Neuronal stem cell (in vitro differentiated cells): ENCODE measurements around the gene SLC6A6.

ENCODE experiments used
- DNase-seq: peaks from one replicate; pipeline ENCODE4 v3.0.0-alpha.2; 2013; ENCODE audit warnings: low spot score
- H2AFZ ChIP-seq: one replicate; pipeline ENCODE4 v1.6.1; 2013; ENCODE audit warnings: mild to moderate bottlenecking, low read length, inconsistent platforms
- H2AK5ac ChIP-seq: 2 replicates; pipeline ENCODE4 v1.6.1; 2013; ENCODE audit warnings: low read depth, mild to moderate bottlenecking, inconsistent platforms, low read length, moderate library complexity, mixed read lengths
- H2BK120ac ChIP-seq: 2 replicates; pipeline ENCODE4 v1.6.1; 2013; ENCODE audit warnings: low read depth, mild to moderate bottlenecking, inconsistent platforms, low read length, moderate library complexity, mixed read lengths
- H2BK12ac ChIP-seq: one replicate; pipeline ENCODE4 v1.6.1; 2013; ENCODE audit warnings: low read length, inconsistent platforms
- H2BK15ac ChIP-seq: 2 replicates; pipeline ENCODE4 v1.6.1; 2013; ENCODE audit warnings: mild to moderate bottlenecking, low read length, inconsistent platforms, mixed read lengths
- H2BK5ac ChIP-seq: one replicate; pipeline ENCODE4 v1.6.1; 2013; ENCODE audit warnings: inconsistent platforms, mild to moderate bottlenecking, low read length, moderate library complexity
- H3K14ac ChIP-seq: one replicate; pipeline ENCODE4 v1.6.1; 2013; ENCODE audit warnings: low read length, inconsistent platforms
- H3K18ac ChIP-seq: 2 replicates; pipeline ENCODE4 v1.6.1; 2013; ENCODE audit warnings: low read length, inconsistent platforms
- H3K23ac ChIP-seq: 2 replicates; pipeline ENCODE4 v1.6.1; 2013; ENCODE audit warnings: low read depth, mild to moderate bottlenecking, mixed read lengths, low read length, inconsistent platforms; ENCODE audit not compliant: poor library complexity
- H3K27ac ChIP-seq: replicated peaks from 3 replicates; pipeline ENCODE4 v1.5.1; 2013; ENCODE audit warnings: low read length, inconsistent platforms
- H3K27me3 ChIP-seq, 3 experiments: 2 replicates each; pipeline ENCODE4 v1.6.1; 2013; ENCODE audit warnings: low read length in 3 of 3, mild to moderate bottlenecking in 2 of 3, inconsistent platforms in 1 of 3, low read depth in 1 of 3, mixed read lengths in 1 of 3, moderate library complexity in 1 of 3; ENCODE audit not compliant: control insufficient read depth in 3 of 3, insufficient read depth in 3 of 3
- H3K36me3 ChIP-seq, 2 donors: replicated peaks in 1 of 2; 2 replicates each; pipeline ENCODE4 v1.6.1; 2013; ENCODE audit warnings: low read length in 2 of 2; ENCODE audit not compliant: control insufficient read depth in 2 of 2, insufficient read depth in 2 of 2
- H3K4ac ChIP-seq: 2 replicates; pipeline ENCODE4 v1.6.1; 2013; ENCODE audit warnings: inconsistent platforms, mild to moderate bottlenecking, low read length, moderate library complexity
- H3K4me1 ChIP-seq, 2 donors: 1 replicate in 1 of 2; 2 replicates in 1 of 2; pipeline ENCODE4 v1.6.1; 2013; ENCODE audit warnings: low read length in 2 of 2, low read depth in 1 of 2; ENCODE audit not compliant: control insufficient read depth in 2 of 2, insufficient read depth in 1 of 2
- H3K4me2 ChIP-seq: one replicate; pipeline ENCODE4 v1.6.1; 2013; ENCODE audit warnings: mild to moderate bottlenecking, low read length, inconsistent platforms; ENCODE audit not compliant: insufficient read depth, poor library complexity, severe bottlenecking
- H3K4me3 ChIP-seq, 2 donors: 2 replicates each; pipeline ENCODE4 v1.5.1; 2013; ENCODE audit warnings: low read length in 2 of 2, mild to moderate bottlenecking in 2 of 2, inconsistent platforms in 1 of 2, moderate library complexity in 1 of 2
- H3K79me1 ChIP-seq: one replicate; pipeline ENCODE4 v1.6.1; 2013; ENCODE audit warnings: low read depth, mild to moderate bottlenecking, inconsistent platforms, low read length, moderate library complexity
- H3K9ac ChIP-seq: one replicate; pipeline ENCODE4 v1.6.1; 2013; ENCODE audit warnings: mild to moderate bottlenecking, low read depth, low read length, inconsistent platforms; ENCODE audit not compliant: poor library complexity
- H3K9me3 ChIP-seq, 2 donors: replicated peaks in 1 of 2; 2 replicates each; pipeline versions ENCODE3 to v1.6.1; 2013; ENCODE audit warnings: low read length in 2 of 2, mild to moderate bottlenecking in 2 of 2, inconsistent platforms in 1 of 2, low read depth in 1 of 2, mixed read lengths in 1 of 2, moderate library complexity in 1 of 2; ENCODE audit not compliant: control insufficient read depth in 2 of 2, insufficient read depth in 1 of 2
- H4K8ac ChIP-seq: one replicate; pipeline ENCODE4 v1.6.1; 2013; ENCODE audit warnings: low read depth, mild to moderate bottlenecking, inconsistent platforms, low read length, moderate library complexity
- H4K91ac ChIP-seq: one replicate; pipeline ENCODE4 v1.6.1; 2013; ENCODE audit warnings: low read length, low read depth, mild to moderate bottlenecking, inconsistent platforms; ENCODE audit not compliant: poor library complexity
- WGBS, 2 donors: extraction: QIAGEN DNeasy Blood & Tissue Kit; methylation state at CpG; one replicate each; pipeline ENCODE4 v1.1.7; 2013; ENCODE audit warnings: missing lambda C conversion rate in 2 of 2, mixed read lengths in 1 of 2; ENCODE audit not compliant: insufficient read length in 2 of 2, insufficient replicate concordance in 1 of 2; ENCODE audit errors: extremely low coverage in 2 of 2; 5-methylcytosine and 5-hydroxymethylcytosine counted together

SLC6A6 gene

DNA sequence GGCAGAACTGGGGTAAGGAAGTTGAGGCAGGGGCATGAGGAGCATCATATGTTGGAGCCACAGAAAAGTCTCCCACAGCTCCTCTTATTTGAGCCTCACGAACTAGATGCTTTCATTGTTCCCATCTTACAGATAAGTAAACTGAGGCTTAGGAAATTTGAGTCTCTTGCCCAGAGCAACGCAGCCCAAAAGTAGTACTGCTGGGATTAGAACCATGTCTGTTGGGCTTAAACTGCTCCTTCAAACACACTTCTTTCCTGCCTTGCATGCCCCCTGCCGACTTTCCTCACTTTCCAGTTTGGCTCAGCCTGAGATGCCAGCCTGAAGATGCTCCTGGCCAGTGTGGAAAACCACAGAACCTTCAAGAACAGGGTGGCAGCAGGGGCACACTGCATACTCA is 43.1 kb upstream of the SLC6A6 start:
- no peak overlapping the region for H3K27ac ChIP-seq
- H3K14ac ChIP-seq: no peak overlapping the region
- H3K9me3 ChIP-seq: no peaks in the 10 kb centered on the region
- H2BK120ac ChIP-seq: no peak overlapping the region
- H4K91ac ChIP-seq: no peak overlapping the region
- no peak overlapping the region for H2BK12ac ChIP-seq
- H3K36me3 ChIP-seq: no peaks in the 10 kb centered on the region
- H3K4ac ChIP-seq: no peak overlapping the region
- no peak overlapping the region for H3K4me3 ChIP-seq
- H2AFZ ChIP-seq: no peak overlapping the region
- H3K9ac ChIP-seq: peak overlapping the region; percentile 18
- H3K18ac ChIP-seq: no peak overlapping the region
- no peak overlapping the region for H2AK5ac ChIP-seq
- DNase-seq: no peak
- no peak overlapping the region for H4K8ac ChIP-seq
- H3K23ac ChIP-seq: no peak overlapping the region
- no peaks in the 10 kb centered on the region for H3K4me1 ChIP-seq
- H2BK5ac ChIP-seq: no peak overlapping the region
- peaks cover 0 to 43% (median 0%) of the 10 kb centered on the region in 3 experiments for H3K27me3 ChIP-seq
- no CpG with 5 or more reads among the region's 3 CpGs for WGBS, 2 donors
- H2BK15ac ChIP-seq: no peak overlapping the region
- no peaks in the 10 kb centered on the region for H3K79me1 ChIP-seq
- H3K4me2 ChIP-seq: no peak overlapping the region

- Histone ChIP-seq H2BK12ac (no peak overlapping the region), H3K4ac (no peak overlapping the region), H4K8ac (no peak overlapping the region), H3K9ac (no peak overlapping the region), H3K18ac (peak overlapping the region; percentile 49), H3K36me3 (no peaks in the 10 kb centered on the region), H3K9me3 (no peaks in the 10 kb centered on the region), H3K79me1 (no peaks in the 10 kb centered on the region), H3K27ac (no peak overlapping the region), H2BK15ac (peak overlapping the region; percentile 55), H3K23ac (no peak overlapping the region), H2BK120ac (no peak overlapping the region), H2AK5ac (peak overlapping the region; percentile 66), H2AFZ (no peak overlapping the region), H3K4me3 (no peak overlapping the region), H3K14ac (no peak overlapping the region), H2BK5ac (no peak overlapping the region), H3K4me2 (no peak overlapping the region), H4K91ac (no peak overlapping the region), H3K27me3 (peaks cover 0 to 43% (median 0%) of the 10 kb centered on the region in 3 experiments), H3K4me1 (no peaks in the 10 kb centered on the region)
- no CpG with 5 or more reads among the region's 14 CpGs for WGBS, 2 donors
- no peak for DNase-seq
Measured at GRCh38 chr3:14360123-14360881, 42.1 kb upstream of the SLC6A6 start.

- no peak overlapping the region for H3K9ac ChIP-seq
- H3K4me1 ChIP-seq: no peaks in the 10 kb centered on the region
- H3K4me2 ChIP-seq: no peak overlapping the region
- H4K91ac ChIP-seq: no peak overlapping the region
- H3K27me3 ChIP-seq: peaks cover 0 to 52% (median 0%) of the 10 kb centered on the region in 3 experiments
- no peak overlapping the region for H2AFZ ChIP-seq
- no peak overlapping the region for H2BK5ac ChIP-seq
- no peaks in the 10 kb centered on the region for H3K9me3 ChIP-seq
- no peak overlapping the region for H2BK15ac ChIP-seq
- H3K4me3 ChIP-seq: no peak overlapping the region
- H3K18ac ChIP-seq: no peak overlapping the region
- no peak overlapping the region for H2AK5ac ChIP-seq
- no peak overlapping the region for H3K4ac ChIP-seq
- H4K8ac ChIP-seq: no peak overlapping the region
- H2BK12ac ChIP-seq: no peak overlapping the region
- H3K27ac ChIP-seq: no peak overlapping the region
- no peaks in the 10 kb centered on the region for H3K36me3 ChIP-seq
- H3K23ac ChIP-seq: no peak overlapping the region
- no peak overlapping the region for H2BK120ac ChIP-seq
- no peak overlapping the region for H3K14ac ChIP-seq
- no CpG with 5 or more reads among the region's 8 CpGs for WGBS, 2 donors
- no peaks in the 10 kb centered on the region for H3K79me1 ChIP-seq
- DNase-seq: no peak
Measured at GRCh38 chr3:14361068-14361677, 41.2 kb upstream of the SLC6A6 start.

DNA sequence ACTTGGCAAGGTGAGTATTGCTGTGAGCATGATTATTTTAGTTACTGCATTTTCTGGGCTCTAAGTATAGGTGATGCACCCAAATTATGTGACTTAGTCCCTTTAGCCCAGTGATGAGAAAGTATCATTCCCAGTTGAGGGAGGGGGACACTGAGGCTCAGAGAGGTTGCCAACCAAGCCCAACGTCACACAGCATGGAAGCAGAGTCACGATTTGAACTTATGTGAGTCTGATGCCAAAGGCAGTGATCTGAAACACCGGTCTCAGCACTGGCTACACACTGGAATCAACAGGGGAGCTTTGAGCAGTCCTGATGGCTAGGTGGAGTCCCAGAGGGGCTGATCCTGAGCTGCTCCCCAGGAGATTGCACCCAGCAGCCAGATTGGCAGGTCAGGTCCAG is 39.5 kb upstream of the SLC6A6 start:
- Histone ChIP-seq H3K79me1 (no peaks in the 10 kb centered on the region), H4K8ac (no peak overlapping the region), H2BK120ac (no peak overlapping the region), H3K4me2 (no peak overlapping the region), H2BK5ac (no peak overlapping the region), H4K91ac (no peak overlapping the region), H3K27me3 (peaks cover 0 to 67% (median 0%) of the 10 kb centered on the region in 3 experiments), H2BK12ac (no peak overlapping the region), H2BK15ac (no peak overlapping the region), H3K4ac (no peak overlapping the region), H3K4me1 (peaks cover 0 to 9% of the 10 kb centered on the region in 2 donors), H3K18ac (peak overlapping the region; percentile 53), H3K4me3 (no peak overlapping the region), H2AK5ac (no peak overlapping the region), H3K23ac (no peak overlapping the region), H3K9ac (no peak overlapping the region), H3K14ac (no peak overlapping the region), H3K36me3 (no peaks in the 10 kb centered on the region), H3K27ac (no peak overlapping the region), H2AFZ (no peak overlapping the region), H3K9me3 (no peaks in the 10 kb centered on the region)
- WGBS, 2 donors: no CpG with 5 or more reads among the region's 3 CpGs
- no peak for DNase-seq
